Kasumi-1 (cell line): ENCODE results near the gene HECA.
"Not testable (repeated sequence)": the region's sequence is repeated elsewhere in the genome, so short reads cannot be mapped to it uniquely, and the experiment has no call there.

ENCODE experiments used
- DNase-seq, 2 experiments: peaks; one replicate each; lab custom pipeline; 2025; lab: John Stamatoyannopoulos, UW

Gene HECA, protein sequence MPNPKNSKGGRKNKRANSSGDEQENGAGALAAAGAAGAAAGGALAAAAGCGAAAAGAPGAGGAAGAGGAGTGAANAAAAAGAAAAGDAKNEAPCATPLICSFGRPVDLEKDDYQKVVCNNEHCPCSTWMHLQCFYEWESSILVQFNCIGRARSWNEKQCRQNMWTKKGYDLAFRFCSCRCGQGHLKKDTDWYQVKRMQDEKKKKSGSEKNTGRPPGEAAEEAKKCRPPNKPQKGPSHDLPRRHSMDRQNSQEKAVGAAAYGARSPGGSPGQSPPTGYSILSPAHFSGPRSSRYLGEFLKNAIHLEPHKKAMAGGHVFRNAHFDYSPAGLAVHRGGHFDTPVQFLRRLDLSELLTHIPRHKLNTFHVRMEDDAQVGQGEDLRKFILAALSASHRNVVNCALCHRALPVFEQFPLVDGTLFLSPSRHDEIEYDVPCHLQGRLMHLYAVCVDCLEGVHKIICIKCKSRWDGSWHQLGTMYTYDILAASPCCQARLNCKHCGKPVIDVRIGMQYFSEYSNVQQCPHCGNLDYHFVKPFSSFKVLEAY

DNA sequence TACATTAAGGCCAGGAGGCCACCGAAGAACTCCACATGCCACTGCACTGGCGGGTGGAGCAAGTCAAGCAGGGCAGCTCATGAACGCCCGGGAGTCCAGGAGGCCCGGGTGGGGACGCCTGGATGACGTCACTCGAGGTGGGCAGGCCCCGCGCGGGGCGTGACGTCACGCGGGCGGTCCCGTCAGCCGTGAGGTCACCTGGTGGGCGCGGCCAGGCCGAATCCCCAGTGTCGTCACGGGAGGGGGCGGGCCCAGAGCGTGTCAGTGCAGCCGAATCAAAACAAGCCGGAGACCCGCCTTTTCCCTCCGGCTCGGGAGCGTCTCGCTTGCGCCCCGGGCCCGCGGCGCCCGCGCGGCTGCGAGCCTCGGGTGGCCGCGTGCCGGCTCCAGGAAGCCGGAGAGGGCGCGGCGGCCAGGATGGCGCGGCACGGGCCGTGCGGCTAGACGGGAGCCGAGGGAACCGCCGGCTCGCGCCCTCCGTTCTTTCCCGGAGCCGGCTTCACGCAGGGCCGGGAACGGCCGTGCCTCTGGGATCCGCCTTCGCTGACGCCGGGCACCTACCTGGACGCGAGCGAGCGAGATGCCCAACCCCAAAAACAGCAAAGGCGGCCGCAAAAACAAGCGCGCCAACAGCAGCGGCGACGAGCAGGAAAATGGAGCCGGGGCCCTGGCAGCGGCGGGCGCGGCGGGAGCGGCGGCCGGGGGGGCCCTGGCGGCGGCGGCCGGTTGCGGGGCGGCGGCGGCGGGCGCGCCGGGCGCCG lies at the start of gene HECA:
TSS of gene HECA (plus strand) at position 264 of the 761 bp plus-strand sequence. CDS start at position 581, 317 bp downstream.
- peak; percentile 79 to 86 for DNase-seq

DNA sequence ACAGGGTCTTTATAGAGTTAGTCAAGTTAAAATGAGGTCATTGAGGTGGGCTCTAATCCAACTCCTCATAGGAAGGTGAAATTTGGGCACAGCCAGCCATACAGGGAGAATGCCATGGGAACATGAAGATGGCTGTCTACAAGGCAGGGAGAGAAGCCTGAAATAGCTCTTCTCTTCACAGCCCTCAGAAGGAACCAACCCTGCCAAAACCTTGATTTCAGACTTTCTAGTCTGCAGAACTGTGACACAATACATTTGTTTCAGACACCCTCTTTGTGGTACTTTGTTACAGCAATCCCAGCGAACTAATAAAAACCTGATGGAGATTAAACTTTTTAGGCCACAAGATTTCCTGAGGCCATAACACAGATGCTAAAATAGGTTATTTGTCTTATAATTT lies 43.1 kb upstream of the HECA start:
- no peak for DNase-seq

GRCh38 chr6:139099984-139100383 lies 34.9 kb upstream of the HECA start:
- no peak for DNase-seq

DNA sequence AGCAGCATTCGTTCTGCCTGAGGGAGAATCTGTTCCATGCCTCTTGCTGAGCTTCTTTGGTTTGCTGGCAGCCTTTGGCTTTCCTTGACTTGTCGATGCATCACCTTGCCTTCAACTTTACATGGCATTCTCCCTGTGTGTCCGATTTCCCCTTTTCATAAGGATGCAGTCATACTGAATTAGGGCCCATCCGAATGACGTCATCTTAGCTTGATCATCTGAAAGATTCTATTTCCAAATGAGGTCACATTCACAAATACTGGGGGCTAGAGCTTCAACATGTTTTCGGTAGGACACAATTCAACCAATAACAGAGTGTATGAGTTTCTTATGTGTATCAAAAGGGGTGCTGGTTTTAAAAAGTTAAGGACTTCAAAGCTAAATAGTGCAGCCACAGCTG lies 27.8 kb upstream of the HECA start:
- no peak for DNase-seq

- no peak for DNase-seq
Observed at GRCh38 chr6:139108378-139108777, 26.5 kb upstream of the HECA start.

GRCh38 chr6:139109558-139109957 lies 25.3 kb upstream of the HECA start:
- DNase-seq: peak; percentile 53 to 60

- DNase-seq: peak; percentile 6 to 21
Observed at GRCh38 chr6:139112146-139112545, 22.7 kb upstream of the HECA start.

- DNase-seq: no peak
Observed at GRCh38 chr6:139112561-139112960, 22.3 kb upstream of the HECA start.

GRCh38 chr6:139114746-139115145 lies 20.1 kb upstream of the HECA start:
- DNase-seq: no peak

GRCh38 chr6:139115989-139116758 lies 18.7 kb upstream of the HECA start:
- no peak for DNase-seq

- DNase-seq: no peak
Observed at GRCh38 chr6:139117734-139118133, 17.1 kb upstream of the HECA start.

DNA sequence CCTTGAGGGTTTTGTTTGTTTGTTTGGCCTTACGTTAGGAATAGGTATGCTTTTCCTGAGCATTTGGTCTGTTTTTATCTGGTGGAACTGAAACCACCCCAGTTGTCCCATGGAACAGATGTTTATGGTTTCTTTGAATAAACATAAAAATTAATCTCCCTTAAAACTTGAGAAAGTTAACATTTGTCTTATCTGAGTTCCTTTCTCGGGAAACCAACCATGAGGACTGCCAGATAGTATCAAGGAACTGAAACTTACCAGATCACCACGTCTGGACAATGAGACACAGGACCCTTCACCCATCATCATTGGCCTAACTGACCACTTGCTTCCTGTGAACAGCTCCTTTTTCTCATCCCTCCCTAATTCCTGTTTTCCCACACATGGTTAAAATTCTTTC lies 15.3 kb upstream of the HECA start:
- no peak for DNase-seq

GRCh38 chr6:139122823-139123222 lies 12.1 kb upstream of the HECA start:
- DNase-seq: not testable (repeated sequence)

DNA sequence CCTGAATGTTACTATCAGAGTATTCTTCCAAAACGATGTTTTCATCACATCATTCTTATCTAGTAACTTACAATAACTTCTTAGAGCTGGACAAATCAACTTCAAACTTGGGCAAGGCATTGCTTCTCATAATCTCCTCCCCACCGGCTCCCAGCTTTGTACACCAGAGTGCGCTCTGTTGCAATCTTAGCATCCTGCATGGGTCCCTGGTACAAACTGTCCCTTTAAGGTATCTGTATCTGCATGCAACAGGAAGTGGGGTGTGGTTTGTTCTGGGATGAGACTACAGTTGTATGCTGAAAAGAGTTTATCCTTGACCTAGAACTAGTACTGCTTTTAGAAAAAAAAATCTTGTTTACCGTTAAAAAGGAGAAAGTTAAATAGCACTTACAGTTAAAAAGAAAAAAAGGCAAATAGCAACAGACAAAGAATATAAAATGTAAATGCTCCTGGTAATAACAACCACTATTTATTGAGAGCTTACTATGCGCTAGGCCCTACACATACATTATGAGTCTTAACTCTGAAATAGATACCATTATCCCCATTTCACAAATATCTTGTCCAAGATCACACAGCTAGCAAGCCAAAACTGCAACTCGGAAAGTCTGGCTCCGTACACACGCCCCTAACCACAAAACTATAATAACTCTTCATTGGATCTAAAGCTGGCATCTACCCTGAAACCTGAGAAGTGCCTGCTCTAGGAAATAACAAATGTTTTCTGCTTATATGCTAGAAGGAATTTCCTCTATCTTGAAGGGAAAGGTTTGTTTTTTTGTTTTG lies 9.8 kb upstream of the HECA start:
- DNase-seq: peak; percentile 91 to 94

GRCh38 chr6:139126255-139126654 lies 8.6 kb upstream of the HECA start:
- DNase-seq: peak; percentile 74

DNA sequence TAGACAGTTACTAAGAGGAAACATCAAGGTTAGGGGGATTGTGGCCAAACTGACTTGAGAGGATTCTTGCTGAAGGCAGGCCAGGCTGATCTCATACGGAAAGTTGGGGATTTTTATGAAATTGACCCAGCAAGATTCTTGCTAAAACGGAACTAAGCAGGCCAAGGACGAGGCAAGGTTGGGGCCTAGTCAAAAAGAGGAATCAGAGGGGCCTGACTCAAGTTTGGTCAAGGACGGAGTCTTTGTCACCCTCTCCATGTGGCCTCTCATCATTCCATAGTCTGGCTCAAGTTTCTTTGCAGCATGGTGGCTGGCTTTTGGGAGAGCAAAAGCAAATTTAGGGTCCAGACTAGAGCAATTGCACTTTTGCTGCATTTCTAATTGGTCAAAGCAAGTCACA lies 7.9 kb upstream of the HECA start:
- no peak for DNase-seq

DNA sequence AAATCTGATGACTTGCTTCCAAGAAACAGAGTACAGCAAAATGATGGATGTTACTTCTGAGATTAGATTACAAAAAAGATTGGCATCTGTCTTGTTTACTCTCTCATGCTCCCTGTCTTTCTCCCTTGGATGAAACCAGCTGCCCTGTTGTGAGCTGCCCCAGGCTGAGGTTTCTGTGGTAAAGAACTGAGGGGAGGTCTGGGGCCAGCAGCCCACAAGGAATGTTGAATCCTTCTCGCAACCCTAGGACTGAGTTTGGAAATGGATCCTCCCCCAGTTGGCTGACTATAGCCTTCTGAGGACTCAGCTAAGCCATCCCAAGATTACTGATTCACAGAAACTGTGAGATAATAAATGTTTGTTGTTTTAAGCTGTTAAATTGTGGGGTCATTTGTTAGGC lies 5.6 kb upstream of the HECA start:
- no peak for DNase-seq

DNA sequence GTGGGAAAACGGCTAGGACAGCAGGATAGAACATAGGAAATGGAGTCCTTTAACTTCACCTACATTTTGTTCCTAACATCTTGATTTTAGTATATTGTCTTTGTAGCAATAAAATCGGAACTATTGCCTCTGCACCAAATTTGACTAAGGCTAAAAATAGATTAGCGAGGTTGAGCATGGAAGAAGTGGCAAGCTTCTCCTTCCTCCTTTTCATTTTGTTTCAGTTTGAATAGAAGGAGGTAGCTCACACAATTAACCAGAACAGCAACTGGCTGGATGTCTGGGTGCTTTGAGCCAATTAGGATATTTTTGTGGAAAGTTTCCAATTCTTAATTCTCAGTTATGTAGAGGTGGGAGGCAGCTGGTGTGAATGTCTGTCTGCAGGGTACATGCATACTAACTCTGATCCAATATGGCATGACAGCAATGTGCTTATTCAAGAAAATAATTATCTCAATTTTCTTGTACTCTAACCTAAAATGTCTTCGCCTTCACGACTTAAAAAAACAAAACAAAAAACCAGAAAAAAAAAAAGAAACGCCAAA lies 3.1 kb upstream of the HECA start:
- peak; percentile 33 to 47 for DNase-seq

DNA sequence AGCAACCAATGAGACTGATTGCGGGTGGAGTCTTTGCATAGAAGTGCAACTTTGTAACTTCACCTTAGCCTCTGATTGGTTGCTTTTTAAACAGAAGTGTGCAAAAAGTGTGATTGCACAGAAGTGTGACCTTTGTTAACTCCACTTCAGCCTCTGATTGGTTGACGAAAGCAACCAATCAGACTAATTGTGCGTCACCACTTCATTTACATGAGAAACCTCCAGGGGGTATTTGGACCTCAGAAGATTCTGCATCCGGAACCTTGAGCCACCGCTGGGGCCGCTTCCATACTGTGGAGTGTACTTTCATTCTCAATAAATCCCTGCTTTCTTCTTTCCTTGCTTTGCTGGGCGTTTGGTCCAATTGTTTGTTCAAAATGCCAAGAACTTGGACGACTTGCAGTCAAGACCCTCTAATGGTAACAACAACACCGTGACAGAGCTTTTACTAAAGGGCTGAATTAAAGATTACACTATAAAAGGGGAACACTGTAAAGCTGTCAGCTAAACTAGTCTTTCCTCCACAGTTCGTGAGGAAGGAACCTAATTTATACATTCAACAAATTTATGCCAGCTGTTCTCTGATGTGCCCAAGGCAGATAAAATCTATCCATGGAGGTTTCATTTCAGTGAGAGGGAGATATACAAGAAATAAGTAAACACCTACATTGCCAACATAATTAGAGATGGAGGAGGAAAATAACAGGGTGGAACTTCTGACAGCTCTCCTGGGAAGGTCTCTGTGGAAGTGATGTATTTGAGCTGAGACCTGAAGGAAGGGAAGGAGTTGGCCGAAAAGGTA lies 1.4 kb upstream of the HECA start:
- no peak for DNase-seq

GRCh38 chr6:139134064-139134395 lies 850 bp upstream of the HECA start:
- DNase-seq: no peak
